HepG2 (cell line): ENCODE data around the gene IWS1. TPM values are rescaled to one million over a fixed set of nuclear protein-coding genes. Genes with fewer than 3 reads are reported as not detected.

ENCODE experiments used
- ATAC-seq: fragments of 200-7000 bp; cut with Tn5 transposase; 3 replicates; pipeline ENCODE4 v1.9.1; 2020; ENCODE audit warnings: mild to moderate bottlenecking, moderate library complexity
- BruUV-seq: library from RNA; stranded (reverse); fragments of 400-500 nt; replicated peaks from 2 replicates; lab custom pipeline; 2021; lab: Mats Ljungman, UMichigan
- CTCF ChIA-PET: fragments of 300-600 bp; formaldehyde crosslinking; extraction: SDS; loops from one replicate; lab custom pipeline; 2021; ENCODE audit warnings: low total read pairs, inconsistent platforms, low intra/inter-chr PET ratio; lab: Yijun Ruan, JAX
- POLR2A ChIA-PET: fragments of 350-600 bp; sonication (Branson Sonifier 250); formaldehyde crosslinking; loops from one replicate; lab custom pipeline; 2020; ENCODE audit warnings: antibody characterized with exemption, inconsistent platforms; lab: Yijun Ruan, JAX
- DNase-seq: peaks from one replicate; pipeline ENCODE4 v3.0.0-alpha.2; 2015; ENCODE audit warnings: low spot score
- FAIRE-seq: peaks from 3 replicates; lab custom pipeline; 2011; peaks lifted over from hg19 to GRCh38; lab: Jason Lieb, UNC
- H2AFZ ChIP-seq: one replicate; pipeline ENCODE4 v1.6.1; 2011; ENCODE audit warnings: low read length, inconsistent platforms
- H3K27ac ChIP-seq: fragments of 300-600 bp; 3 replicates; pipeline ENCODE4 v1.8.0; 2011; ENCODE audit warnings: mixed run types, mild to moderate bottlenecking, mixed read lengths, low read length, inconsistent platforms; ENCODE audit not compliant: insufficient read depth; ENCODE audit errors: extremely low read length
- H3K27me3 ChIP-seq, 2 experiments: fragments of 200-600 bp in 1 of 2; 2 replicates in 1 of 2; 3 replicates in 1 of 2; pipeline versions ENCODE4 v1.6.0 to v1.8.0; 2011; ENCODE audit warnings: low read length in 2 of 2, mild to moderate bottlenecking in 2 of 2, moderate library complexity in 2 of 2, inconsistent platforms in 1 of 2; ENCODE audit not compliant: insufficient read depth in 2 of 2, control insufficient read depth in 1 of 2
- H3K36me3 ChIP-seq, 2 experiments: fragments of 200-600 bp in 1 of 2; replicated peaks in 1 of 2; 2 replicates in 1 of 2; 3 replicates in 1 of 2; pipeline versions ENCODE4 v1.5.1 to v1.8.0; 2011; ENCODE audit warnings: low read length in 2 of 2, inconsistent platforms in 1 of 2; ENCODE audit not compliant: insufficient read depth in 2 of 2, control insufficient read depth in 1 of 2
- H3K4me1 ChIP-seq: 2 replicates; pipeline ENCODE4 v1.5.1; 2012; ENCODE audit warnings: low read length, inconsistent platforms; ENCODE audit not compliant: insufficient read depth
- H3K4me2 ChIP-seq: 2 replicates; pipeline ENCODE4 v1.6.0; 2011; ENCODE audit warnings: low read depth, low read length, inconsistent platforms
- H3K4me3 ChIP-seq, 3 experiments: fragments of 200-600 bp in 1 of 3; sonication (generic), shearing (Covaris generic) in 1 of 3; replicated peaks in 1 of 3; 2 replicates each; pipeline ENCODE4 v1.5.1; 2011 to 2016; ENCODE audit warnings: low read length in 3 of 3, inconsistent platforms in 2 of 3, low read depth in 2 of 3, mild to moderate bottlenecking in 2 of 3, control low read depth in 1 of 3, mixed read lengths in 1 of 3; ENCODE audit not compliant: insufficient read depth in 1 of 3
- H3K79me2 ChIP-seq: one replicate; pipeline ENCODE4 v1.6.1; 2011; ENCODE audit warnings: low read length, inconsistent platforms; ENCODE audit not compliant: insufficient read depth
- H3K9ac ChIP-seq: 2 replicates; pipeline ENCODE4 v1.6.0; 2011; ENCODE audit warnings: mild to moderate bottlenecking, low read depth, low read length, inconsistent platforms; ENCODE audit not compliant: insufficient read depth
- H3K9me3 ChIP-seq: 2 replicates; pipeline ENCODE4 v1.5.1; 2012; ENCODE audit warnings: mild to moderate bottlenecking, low read length
- H4K20me1 ChIP-seq: 2 replicates; pipeline ENCODE4 v1.6.0; 2011; ENCODE audit warnings: inconsistent platforms, mild to moderate bottlenecking, low read length, moderate library complexity; ENCODE audit not compliant: insufficient read depth
- CCAR2 ChIP-seq: fragments of 200-400 bp; formaldehyde crosslinking; optimal IDR thresholded peaks from 2 replicates; pipeline ENCODE3; 2018; ENCODE audit warnings: low read depth, mild to moderate bottlenecking, low read length, moderate library complexity
- GATA4 ChIP-seq: sonication (generic); IDR thresholded peaks from 2 replicates; pipeline ENCODE4 v1.6.1; 2016; ENCODE audit warnings: antibody characterized with exemption, low read depth, borderline replicate concordance
- HNF1A ChIP-seq, 2 experiments: sonication (generic) in 1 of 2; formaldehyde crosslinking in 1 of 2; IDR thresholded peaks; 2 replicates each; pipeline versions ENCODE4 v1.4.0 to v1.6.1; 2016 to 2020; ENCODE audit warnings: borderline replicate concordance in 1 of 2, low read depth in 1 of 2, mild to moderate bottlenecking in 1 of 2, missing genetic modification reagents in 1 of 2
- RFXANK ChIP-seq: IDR thresholded peaks from 2 replicates; pipeline ENCODE4 v1.6.1; 2016
- ZBTB37 ChIP-seq: sonication (generic); formaldehyde crosslinking; IDR thresholded peaks from 2 replicates; pipeline ENCODE4 v1.4.0; 2020; ENCODE audit warnings: mild to moderate bottlenecking, missing genetic modification reagents
- ZNF431 ChIP-seq: sonication (generic); formaldehyde crosslinking; IDR thresholded peaks from 2 replicates; pipeline ENCODE4 v1.9.0; 2022; ENCODE audit warnings: missing genetic modification reagents, low read depth, mild to moderate bottlenecking, borderline replicate concordance
- ZNF451 ChIP-seq: sonication (generic); formaldehyde crosslinking; IDR thresholded peaks from 2 replicates; pipeline ENCODE4 v1.5.0; 2020; ENCODE audit warnings: mild to moderate bottlenecking, missing genetic modification reagents
- ZNF574 ChIP-seq: sonication (generic); formaldehyde crosslinking; IDR thresholded peaks from 2 replicates; pipeline ENCODE4 v1.4.0; 2020; ENCODE audit warnings: missing genetic modification reagents
- ZNF878 ChIP-seq: sonication (generic); formaldehyde crosslinking; IDR thresholded peaks from 2 replicates; pipeline ENCODE4 v1.8.1; 2023; ENCODE audit warnings: mild to moderate bottlenecking, missing genetic modification reagents, moderate library complexity
- WGBS: methylation state at CpG from one replicate; pipeline ENCODE4 v1.1.6; 2017; ENCODE audit warnings: low lambda C conversion rate; 5-methylcytosine and 5-hydroxymethylcytosine counted together
- in situ Hi-C: cut with HindIII; loops from 2 replicates; pipeline ENCODE4 v1.10.0; 2017; ENCODE audit warnings: low pct_unique_long_range_greater_than_20kb; ENCODE audit not compliant: extremely low pct_ligation_motif_present
- intact Hi-C: fragments of 100-400 bp; cut with micrococcal nuclease; formaldehyde crosslinking; loops from one replicate; pipeline ENCODE4 v1.10.0; 2022; ENCODE audit not compliant: unreplicated experiment
- polyA plus RNA-seq, 8 experiments: library from polyadenylated mRNA; depleted of rRNA in 3 of 8; stranded (reverse) in 7 of 8; unstranded in 1 of 8; fragments of >200 nt; fragmentation: Illumina TruSeq in 4 of 8; extraction: Trizol in 4 of 8; gene quantifications; 2 replicates each; pipeline versions ENCODE4 v1.2.1 to v1.2.3, GENCODE V29; 2011 to 2016; ENCODE audit warnings: low read depth in 4 of 8, missing spikeins in 1 of 8, mixed read lengths in 1 of 8; ENCODE audit not compliant: insufficient read depth in 1 of 8
- total RNA-seq, 5 experiments: library from RNA; depleted of rRNA; stranded (reverse); fragments of >200 nt; fragmentation: Illumina TruSeq; extraction: Trizol; gene quantifications; 2 replicates each; pipeline ENCODE4 v1.2.3, GENCODE V29; 2016; ENCODE audit warnings: low read depth in 1 of 5
- TF ChIP-seq, protein P1 (sequence below): sonication (generic); formaldehyde crosslinking; IDR thresholded peaks from 2 replicates; pipeline ENCODE4 v1.5.1; 2020; ENCODE audit warnings: mild to moderate bottlenecking, moderate library complexity, missing genetic modification reagents
- TF ChIP-seq, protein P2 (sequence below): sonication (generic); formaldehyde crosslinking; IDR thresholded peaks from 2 replicates; pipeline ENCODE4 v1.5.0; 2020; ENCODE audit warnings: missing genetic modification reagents

The IWS1 gene
- total and polyA plus RNA-seq, 2 of the 13 experiments (the other 11 are each of a cell fraction or from before 2014, with no cell fraction given), result 28.9 to 62.3 TPM

DNA sequence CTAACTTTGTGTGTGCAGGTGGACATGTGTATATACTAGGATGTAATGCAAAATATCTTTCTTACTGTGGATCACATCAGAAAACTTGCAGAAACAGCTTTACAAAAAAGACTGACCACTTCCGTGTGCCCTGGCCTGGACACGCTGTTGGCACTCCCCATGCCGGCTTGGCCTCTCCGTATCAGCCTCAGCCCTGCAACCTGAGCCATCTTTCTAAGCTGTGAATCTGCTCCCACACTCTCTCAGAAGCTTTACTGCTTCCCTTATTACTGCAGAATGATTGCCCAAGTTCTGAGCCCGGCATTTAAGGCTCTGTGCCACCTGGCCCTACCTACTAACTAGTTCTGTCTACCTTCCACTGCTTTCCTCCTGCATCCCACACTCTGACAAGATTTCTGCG, 47.0 kb upstream of the IWS1 start:
- Histone ChIP-seq H3K4me1 (no peaks in the 10 kb centered on the region), H3K4me3 (no peak overlapping the region), H3K27ac (no peak overlapping the region), H4K20me1 (no peaks in the 10 kb centered on the region), H3K9ac (no peak overlapping the region), H2AFZ (no peak overlapping the region), H3K9me3 (no peaks in the 10 kb centered on the region), H3K36me3 (no peaks in the 10 kb centered on the region), H3K27me3 (peaks cover 2 to 84% of the 10 kb centered on the region in 2 experiments), H3K4me2 (no peak overlapping the region), H3K79me2 (no peaks in the 10 kb centered on the region)
- WGBS, result 62% methylated on average over 6 of the region's 6 CpGs
- BruUV-seq, result no TSS peak
- in situ Hi-C loops (no loop called here), intact Hi-C loops (no loop called here)
- CTCF ChIA-PET, result no interaction called here
- POLR2A ChIA-PET, result no interaction called here
- no peak for ATAC-seq
- no peak for DNase-seq
- FAIRE-seq, result no peak
- no peak for TF ChIP-seq ZNF451 (CRISPR knock-in tag)
- TF ChIP-seq RFXANK (CRISPR knock-in tag), result no peak
- TF ChIP-seq ZNF878, result no peak
- TF ChIP-seq ZNF431 (CRISPR knock-in tag), result no peak
- TF ChIP-seq, protein P1, sequence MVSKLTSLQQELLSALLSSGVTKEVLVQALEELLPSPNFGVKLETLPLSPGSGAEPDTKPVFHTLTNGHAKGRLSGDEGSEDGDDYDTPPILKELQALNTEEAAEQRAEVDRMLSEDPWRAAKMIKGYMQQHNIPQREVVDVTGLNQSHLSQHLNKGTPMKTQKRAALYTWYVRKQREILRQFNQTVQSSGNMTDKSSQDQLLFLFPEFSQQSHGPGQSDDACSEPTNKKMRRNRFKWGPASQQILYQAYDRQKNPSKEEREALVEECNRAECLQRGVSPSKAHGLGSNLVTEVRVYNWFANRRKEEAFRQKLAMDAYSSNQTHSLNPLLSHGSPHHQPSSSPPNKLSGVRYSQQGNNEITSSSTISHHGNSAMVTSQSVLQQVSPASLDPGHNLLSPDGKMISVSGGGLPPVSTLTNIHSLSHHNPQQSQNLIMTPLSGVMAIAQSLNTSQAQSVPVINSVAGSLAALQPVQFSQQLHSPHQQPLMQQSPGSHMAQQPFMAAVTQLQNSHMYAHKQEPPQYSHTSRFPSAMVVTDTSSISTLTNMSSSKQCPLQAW (CRISPR knock-in tag), result no peak
- no peak for TF ChIP-seq GATA4
- TF ChIP-seq, protein P2, sequence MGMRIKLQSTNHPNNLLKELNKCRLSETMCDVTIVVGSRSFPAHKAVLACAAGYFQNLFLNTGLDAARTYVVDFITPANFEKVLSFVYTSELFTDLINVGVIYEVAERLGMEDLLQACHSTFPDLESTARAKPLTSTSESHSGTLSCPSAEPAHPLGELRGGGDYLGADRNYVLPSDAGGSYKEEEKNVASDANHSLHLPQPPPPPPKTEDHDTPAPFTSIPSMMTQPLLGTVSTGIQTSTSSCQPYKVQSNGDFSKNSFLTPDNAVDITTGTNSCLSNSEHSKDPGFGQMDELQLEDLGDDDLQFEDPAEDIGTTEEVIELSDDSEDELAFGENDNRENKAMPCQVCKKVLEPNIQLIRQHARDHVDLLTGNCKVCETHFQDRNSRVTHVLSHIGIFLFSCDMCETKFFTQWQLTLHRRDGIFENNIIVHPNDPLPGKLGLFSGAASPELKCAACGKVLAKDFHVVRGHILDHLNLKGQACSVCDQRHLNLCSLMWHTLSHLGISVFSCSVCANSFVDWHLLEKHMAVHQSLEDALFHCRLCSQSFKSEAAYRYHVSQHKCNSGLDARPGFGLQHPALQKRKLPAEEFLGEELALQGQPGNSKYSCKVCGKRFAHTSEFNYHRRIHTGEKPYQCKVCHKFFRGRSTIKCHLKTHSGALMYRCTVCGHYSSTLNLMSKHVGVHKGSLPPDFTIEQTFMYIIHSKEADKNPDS (CRISPR knock-in tag), result no peak
- TF ChIP-seq ZBTB37 (CRISPR knock-in tag), result no peak
- no peak for TF ChIP-seq HNF1A (IDR thresholded peaks at IDR 0.05; ENCODE audit: low read depth)
- TF ChIP-seq HNF1A (CRISPR knock-in tag; IDR thresholded peaks at IDR 0.05; ENCODE audit: borderline replicate concordance), result no peak
- no peak for TF ChIP-seq ZNF574 (CRISPR knock-in tag)
- no peak for TF ChIP-seq CCAR2
